GM20431 (cell line): ENCODE data around the gene WWOX.

Experiments
- in situ Hi-C: fragments of 300-500 bp; cut with MseI, MboI; formaldehyde crosslinking; loops from one replicate; pipeline ENCODE4 v1.15.0; 2020; ENCODE audit warnings: low sequenced_read_pairs; ENCODE audit not compliant: unreplicated experiment

The WWOX gene

DNA sequence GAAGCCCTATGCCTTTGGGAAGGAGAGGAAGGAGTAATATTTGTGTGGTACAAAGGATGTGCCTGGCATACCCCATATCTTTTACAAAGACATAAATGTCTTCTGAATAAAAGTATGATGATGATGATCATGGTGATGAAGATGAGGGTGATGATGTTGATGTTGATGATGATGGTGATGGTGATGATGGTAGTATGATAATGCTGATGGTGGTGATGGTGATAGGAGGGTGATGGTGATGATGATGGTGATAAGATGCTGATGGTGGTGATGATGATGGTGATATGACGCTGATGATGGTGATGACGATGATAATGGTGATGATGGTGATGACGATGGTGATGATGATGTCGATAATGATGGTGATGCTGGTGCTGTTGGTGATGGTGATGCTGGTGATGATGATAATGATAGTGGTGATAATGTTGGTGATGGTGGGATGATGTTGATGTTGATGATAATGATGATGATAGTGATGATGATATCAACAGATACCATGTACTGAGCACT is 684.2 kb downstream of the WWOX start:
- in situ Hi-C loops = no loop called here

DNA sequence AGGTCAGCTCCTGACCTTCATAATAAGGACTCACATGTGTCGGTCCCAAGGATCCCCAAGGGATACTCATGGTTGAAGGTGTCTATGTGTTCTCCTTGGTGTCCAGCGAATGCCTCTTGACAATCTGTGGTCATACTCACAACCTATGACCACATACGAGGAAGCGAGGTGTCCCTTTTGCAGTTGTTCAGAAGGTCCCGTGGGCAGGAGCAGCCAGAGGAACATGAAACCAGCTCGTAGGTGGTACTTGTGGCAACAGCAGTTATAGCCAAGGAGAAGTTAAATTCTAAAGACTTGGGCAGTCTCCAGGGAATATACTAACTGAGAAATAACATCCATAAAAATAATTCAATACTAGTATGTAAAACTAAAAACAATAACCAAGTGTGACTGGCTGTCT is 685.3 kb downstream of the WWOX start:
- in situ Hi-C loops = no loop called here

DNA sequence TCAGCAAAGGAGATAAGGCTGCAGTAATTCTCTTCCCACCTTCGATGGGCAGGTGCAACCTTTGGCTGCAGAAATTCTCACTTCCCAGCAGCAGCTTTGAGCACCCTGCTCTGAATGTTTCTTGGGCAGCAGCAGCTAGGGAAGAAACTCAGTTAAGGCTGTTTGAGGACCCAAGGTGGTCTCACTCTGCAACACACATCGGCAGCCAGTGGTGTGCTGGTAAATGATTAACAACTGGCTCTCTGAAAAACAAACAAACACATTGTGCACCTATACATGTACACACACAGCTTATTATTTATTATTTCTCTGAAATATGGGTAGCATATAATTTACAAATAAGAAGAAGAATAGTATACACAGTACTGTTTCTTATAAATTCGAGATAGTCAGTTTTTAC is 685.8 kb downstream of the WWOX start:
- in situ Hi-C loops = no loop called here

DNA sequence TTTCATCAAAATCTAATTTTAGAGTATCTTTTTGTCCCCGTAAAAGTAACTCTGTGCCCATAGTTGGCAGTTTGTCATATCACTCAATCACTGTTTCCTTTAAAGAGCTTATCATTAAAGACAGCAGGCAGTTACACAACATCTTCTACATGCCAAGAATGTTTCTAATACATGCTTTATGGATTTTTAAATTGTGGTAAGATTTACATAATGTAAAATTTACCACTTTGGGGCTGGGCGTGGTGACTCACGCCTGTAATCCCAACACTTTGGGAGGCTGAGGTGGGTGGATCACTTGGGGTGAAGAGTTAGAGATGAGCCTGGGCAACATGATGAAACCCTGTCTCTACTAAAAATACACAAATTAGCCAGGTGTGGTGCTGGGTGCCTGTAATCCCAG is 687.2 kb downstream of the WWOX start:
- in situ Hi-C loops = no loop called here

DNA sequence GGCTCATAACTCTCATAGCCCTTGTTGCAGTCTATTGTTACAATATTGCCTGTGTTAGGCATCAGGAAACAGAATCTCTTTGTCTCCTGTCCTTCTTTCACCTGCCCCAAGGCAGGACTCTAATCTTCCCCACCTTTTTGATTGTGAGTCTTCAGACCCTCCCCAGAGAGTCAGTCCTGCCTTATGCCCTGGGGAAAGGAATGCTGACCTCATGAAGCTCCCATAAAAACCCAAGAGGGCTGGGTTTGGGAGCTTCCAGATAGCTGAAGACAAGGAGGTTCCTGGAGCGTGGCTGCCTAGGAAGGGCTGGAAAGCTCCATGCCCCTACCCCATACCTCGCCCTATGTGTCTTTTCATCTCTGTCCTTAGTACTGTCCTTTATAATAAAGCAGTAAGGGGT is 688.8 kb downstream of the WWOX start:
- in situ Hi-C loops = no loop called here

DNA sequence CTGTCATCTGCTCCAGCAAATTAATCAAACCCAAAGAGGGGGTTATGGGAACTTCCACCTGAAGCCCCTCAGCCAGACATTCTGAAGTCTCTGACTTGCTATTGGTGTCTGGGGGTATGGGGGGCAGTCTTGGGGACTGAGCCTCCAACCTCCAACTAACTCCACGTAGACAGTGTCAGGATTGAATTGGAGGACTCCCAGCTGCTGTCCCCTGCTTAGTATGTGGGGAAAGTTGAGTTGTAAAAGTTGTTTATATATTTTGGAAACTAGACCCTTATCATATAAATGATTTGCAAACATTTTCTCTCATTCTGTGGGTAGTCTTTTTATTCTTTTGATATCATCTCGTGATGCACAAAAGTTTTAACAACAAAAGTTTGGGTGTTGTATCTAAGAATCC is 689.2 kb downstream of the WWOX start:
- in situ Hi-C loops = no loop called here

DNA sequence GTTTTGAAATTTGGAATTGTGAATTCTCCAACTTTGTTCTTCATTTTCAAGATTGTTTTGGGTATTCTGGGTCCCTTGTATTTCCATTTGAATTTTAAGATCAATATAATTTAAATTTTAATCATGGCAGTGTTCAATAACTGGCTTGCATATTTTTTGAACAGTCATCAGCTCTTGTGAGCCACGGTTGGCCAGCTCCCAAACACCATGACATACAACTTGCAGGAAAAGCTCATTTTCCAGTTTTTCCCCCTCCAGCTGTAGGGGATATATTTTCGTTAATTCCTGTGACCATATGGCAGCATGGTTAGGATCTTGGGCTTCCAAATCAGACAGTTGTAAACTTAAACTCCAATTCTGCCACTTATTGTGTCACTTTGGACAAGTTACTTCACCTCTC is 690.1 kb downstream of the WWOX start:
- in situ Hi-C loops = no loop called here

DNA sequence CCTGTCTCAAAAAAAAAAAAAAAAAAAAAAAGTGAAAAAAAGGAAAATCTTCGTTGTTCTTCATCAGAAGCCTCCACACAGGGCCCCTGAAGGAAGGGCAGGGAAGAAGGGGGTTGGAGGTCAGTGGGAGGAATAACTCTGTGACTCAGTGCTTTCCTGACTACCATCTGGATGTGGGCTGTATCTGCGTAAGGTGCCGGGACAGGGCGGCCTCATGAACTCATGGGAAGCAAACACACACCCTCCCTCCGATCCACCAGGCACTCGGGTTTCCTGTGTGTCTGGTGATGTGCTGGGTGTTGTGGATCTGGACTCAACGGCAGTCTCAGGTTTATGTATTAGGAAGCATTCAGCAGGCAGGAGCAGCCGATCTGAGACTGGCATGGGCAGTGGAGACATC is 691.6 kb downstream of the WWOX start:
- in situ Hi-C loops = no loop called here

DNA sequence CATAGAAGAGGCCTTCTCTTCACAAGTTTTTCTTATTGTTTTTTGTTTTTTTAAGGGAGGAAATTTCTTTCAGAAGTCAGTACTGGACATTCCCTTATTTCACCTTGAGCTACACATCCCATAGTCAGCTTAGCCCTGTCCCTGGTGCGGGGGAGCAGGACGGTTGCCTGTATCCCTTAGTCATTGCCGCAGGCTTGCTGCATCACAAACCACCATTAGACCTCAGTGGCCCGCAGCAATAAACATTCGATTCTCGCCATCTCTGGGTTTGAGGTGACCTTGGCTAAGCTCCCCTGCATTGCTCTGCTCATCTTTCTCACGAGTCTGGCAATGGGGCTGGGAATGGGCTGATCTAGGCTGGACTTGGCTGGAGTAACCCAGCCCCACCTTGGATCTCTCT is 692.5 kb downstream of the WWOX start:
- in situ Hi-C loops = no loop called here

DNA sequence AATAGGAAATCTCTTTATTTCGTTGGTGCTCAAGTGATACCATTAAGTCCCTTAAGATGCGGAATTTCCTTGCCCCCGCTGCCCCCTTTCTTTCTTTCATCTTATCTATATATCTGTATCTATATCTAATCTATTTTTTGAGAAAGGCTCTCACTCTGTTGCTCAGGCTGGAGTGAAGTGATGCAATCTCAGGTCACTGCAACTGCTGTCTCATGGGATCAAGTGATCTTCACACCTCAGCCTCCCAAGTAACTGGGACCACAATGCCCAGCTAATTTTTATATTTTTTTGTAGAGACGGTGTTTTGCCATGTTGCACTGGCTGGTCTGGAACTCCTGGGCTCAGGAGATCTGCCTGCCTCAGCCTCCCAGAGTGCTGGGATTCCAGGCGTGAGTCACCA is 693.5 kb downstream of the WWOX start:
- in situ Hi-C loops = no loop called here

DNA sequence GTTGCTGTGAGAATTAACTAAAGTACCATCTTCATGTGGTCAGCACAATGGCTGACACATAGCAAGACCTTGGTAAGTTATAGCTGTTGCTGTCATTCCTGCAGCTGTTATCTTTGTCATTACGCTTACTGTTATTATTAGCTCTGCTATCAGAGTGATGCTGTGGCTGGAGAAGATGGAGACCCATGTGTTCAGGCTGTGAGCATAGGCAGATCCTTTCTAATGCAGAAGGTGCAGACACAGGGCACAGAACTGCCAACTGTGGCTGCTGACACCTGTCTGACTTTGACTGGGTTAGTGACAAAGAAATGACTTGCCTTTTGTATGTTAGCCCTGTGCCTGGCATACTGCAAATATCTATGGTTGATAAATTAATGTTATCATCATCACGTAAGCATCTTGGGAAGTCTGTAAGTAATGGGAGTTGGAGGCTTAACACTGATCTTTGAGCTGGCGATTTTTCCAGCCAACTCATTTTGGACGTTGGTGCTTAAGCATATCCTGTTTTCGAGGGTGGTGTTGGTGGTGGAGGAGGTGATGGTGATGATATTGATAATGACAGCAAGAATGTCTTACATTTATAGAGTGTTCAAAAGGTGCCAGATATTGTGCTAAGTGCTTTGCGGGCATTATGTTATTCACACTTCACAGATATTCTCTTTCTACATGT is 695.3 kb downstream of the WWOX start:
- in situ Hi-C loops = no loop called here

DNA sequence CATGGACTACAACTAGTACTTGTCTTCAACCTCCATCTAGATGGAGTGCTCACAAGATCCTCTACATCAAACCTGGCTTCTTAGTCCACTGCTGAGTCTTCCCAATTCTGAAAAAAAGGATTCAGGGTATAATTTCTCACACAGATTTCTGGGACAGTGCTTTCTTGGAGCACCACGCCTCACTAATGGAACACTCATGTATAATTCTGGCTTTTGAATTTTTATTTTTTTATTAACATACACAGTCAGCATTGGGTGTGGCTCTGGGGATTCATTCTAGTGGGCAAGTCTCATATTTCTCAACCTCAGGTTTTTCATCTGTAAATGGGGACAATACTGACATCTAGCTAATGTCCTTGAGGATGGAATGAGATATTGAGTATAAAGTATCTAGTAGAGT is 696.0 kb downstream of the WWOX start:
- in situ Hi-C loops = no loop called here

DNA sequence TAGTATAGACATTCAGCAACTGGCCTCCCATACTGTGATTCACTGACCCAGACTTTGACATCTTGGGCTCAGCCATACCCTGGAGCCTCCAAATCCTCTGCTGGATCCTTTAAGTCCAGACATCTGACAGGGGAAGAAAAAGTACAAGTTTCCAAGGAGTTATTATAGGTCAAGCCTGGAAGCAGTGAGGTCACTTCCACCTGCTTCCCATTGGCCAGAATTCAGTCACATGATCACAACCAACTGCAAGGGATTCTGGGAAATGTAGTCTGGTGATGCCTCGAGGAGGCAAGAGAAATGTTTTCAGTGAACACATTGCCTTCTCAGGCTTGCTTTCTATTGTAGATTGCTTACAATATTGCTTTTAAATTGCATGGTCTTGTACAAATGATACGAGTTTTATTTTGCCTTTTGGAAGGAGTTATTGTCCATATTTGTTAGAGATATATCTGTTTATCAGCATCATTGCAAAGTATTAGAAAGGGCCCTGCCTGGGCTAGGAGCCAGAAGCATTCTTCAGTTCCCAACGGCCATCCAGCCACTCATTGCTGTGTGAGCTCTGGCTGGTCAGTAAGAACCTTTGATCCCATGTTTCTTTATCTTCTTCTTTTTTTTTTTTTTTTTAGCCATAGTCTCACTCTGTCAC is 696.9 kb downstream of the WWOX start:
- in situ Hi-C loops = no loop called here

DNA sequence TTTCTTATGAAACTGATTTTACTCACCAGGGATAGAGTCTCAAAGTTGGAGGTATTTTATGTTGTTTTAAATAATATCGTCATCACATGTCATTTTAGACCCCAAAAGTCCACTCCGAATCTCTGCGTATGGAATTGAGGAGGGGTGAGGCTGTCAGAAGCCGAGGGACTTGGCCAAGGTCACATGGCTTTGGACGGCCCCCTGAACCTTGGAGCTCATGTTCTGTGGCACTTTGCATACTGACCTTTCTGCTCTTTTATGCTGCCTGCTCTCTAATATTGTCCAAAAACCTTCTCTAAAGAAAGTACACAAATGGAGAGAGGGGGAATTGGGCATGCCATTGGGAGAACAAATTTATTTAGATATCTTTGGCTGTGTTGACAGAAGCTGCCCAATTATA is 700.0 kb downstream of the WWOX start:
- in situ Hi-C loops = no loop called here

DNA sequence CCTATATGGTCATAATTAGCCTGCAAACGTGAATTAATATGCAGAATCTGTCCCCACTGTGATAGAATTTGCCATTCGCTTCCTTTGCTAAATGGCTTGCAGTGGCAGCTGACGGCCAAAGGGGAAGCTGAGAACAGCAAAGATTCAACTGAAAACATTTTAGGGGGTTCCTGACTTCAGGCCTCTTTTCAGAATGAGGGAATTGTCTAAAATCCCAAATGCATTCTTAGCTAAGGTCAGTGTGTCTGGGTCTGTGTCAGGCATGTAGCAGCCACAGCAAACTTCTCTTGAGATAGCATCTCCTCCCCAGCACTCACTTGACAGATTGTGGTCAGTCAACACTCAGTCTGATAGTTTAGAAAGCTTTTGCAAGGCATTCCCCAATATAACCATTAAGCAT is 701.1 kb downstream of the WWOX start:
- in situ Hi-C loops = no loop called here

DNA sequence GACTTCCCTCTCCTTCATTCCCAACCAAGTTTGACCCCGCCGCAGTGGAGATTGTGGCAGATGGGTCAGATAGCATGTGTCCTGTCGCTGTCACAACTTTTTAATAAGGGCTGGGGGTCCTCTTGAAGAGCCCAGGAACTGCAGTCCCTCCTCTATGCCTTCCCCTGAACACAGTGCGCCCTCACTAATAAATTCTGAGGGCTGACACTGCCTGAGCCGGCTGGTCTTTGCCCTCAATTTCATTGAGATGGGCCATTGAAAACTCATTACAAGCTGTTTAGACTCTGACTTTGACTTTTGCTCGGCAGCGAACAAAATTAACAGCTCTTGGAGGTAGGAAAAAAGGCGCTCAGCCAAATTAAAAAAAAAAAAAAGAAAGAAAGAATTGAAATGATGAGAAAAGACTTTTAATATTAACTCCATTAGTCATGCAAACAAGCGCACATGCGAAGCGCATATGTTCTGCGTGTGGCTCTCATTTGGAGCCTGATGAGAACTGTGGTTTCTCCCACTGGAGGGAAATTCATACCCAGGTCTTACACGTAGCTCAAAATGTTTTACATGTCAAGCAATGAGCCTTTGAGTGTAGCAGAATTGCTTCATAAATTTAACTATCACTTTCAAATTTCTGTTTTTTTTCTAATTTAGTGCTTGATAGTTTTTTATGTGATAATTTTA is 704.7 kb downstream of the WWOX start:
- in situ Hi-C loops = no loop called here

DNA sequence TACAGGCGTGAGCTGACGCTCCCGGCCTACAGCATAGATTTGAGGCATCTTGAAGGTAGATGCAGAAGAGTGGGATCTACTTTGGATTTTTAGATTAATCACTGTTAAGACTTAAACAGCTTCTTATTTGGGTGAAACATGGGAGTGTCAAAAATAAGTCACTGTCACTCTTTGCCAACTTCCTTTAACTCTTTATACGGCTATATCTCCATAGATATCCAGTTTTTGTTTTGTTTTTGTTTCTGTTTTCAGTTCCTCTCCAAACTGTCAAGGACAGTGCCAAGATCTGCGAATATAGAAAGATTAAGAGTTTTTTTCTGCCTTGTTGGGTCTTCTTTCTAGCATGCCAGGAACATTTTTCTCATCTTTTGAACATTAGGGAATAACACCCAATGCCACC is 706.1 kb downstream of the WWOX start:
- in situ Hi-C loops = no loop called here

DNA sequence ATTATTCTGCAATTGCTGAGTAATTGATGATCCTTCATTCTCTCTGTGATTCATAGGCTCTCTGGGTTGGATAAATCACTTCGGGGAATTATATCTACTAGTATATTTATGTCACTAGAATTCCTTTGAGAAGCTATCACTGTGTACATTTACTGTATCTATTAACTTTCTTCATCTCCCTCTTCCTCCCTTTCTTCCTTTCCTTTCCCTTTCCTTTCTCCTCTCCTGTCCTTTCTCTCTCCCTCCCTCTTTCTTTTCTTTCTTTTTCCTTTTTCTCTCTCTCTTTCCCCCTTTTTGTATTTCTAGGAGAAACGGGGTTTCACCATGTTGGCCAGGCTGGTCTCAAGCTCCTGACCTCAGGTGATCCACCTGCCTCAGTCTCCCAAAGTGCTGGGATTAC is 711.8 kb downstream of the WWOX start:
- in situ Hi-C loops = no loop called here

DNA sequence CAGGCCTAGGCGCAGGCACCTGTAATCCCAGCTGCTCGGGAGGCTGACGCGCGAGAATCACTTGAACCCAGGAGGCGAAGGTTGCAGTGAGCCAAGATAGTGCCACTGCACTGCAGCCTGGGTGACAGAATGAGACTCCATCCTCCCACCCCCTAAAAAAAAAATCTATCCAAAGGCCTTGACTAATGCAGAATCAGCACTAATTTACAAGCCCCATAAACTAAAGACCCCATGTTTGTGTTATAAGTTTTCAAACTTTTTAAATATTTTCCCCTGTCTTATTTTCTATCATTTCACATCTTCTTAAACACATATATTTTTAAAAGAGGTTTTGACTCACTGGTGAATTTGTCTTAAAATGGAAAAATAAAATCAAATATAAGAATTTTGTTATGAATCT is 713.1 kb downstream of the WWOX start:
- in situ Hi-C loops = no loop called here

DNA sequence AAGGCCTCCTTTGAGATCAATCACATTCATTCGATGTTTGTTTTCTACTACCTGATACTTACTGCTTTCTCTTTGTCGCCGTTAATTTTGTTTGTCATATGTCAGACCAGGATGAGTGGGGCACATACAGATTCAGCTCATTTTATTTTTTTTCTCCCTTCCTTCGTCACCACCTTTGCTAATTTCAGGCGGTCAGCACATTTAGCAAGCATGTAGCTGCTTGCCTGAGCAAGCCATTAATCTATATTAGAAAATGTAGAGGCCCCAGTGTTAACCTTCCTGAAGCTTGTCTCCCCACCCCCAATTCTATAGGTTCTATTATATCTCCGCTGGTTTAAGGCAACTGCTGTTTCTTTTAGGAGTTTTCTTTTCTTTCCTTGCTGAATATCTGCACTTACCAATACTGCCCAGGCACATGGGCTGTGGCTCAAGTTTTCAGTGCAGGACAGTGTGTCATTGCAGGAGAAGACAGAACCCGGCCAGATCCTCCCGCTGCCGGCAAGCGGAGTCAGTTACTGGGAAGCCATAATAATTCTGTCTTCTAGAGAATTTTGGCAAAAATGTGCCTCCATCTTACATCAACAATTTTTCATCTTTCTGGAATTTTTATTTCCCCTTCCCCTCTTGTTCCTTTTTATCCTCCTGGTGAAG is 714.3 kb downstream of the WWOX start:
- in situ Hi-C loops = no loop called here

DNA sequence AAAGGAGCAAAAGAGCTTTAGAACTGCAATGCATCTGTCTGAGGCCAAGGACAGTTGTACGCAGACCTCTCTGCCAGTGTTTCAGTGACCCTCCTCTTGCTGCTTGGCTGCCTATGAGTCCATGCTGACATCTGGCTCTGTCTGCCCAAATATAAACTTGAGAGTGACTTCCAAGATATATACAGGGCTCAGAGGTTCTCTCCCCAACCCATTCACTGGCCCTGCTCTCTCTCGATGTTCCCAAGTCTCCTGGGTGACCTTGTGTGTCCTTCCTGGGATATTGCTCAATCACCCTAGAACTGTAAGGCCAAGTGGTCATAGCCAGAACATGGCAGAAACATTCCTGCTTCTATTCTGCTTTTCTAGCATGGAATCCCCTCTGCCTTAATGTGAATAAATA is 716.3 kb downstream of the WWOX start:
- in situ Hi-C loops = no loop called here
